Chondrocyte (in vitro differentiated cells): Measurements from ENCODE around the gene BRICD5. TPM values are rescaled to one million over a fixed set of nuclear protein-coding genes. Genes with fewer than 3 reads are reported as not detected.

Source experiments
- DNase-seq: peaks from one replicate; pipeline ENCODE4 v3.0.0; 2021; ENCODE audit warnings: mixed read lengths, low spot score
- H3K27ac Mint-ChIP-seq: one replicate; pipeline ENCODE4 v1.8.0; 2021; ENCODE audit warnings: mild to moderate bottlenecking, moderate library complexity, mixed read lengths; ENCODE audit not compliant: unreplicated experiment
- H3K27me3 Mint-ChIP-seq: 2 replicates; pipeline ENCODE4 v1.8.0; 2021; ENCODE audit warnings: low read depth, mixed read lengths
- H3K36me3 Mint-ChIP-seq: 2 replicates; pipeline ENCODE4 v1.8.0; 2021; ENCODE audit warnings: low read depth, mixed read lengths
- H3K4me1 Mint-ChIP-seq: 2 replicates; pipeline ENCODE4 v1.8.0; 2021; ENCODE audit warnings: low read depth, mild to moderate bottlenecking, mixed read lengths
- H3K4me3 Mint-ChIP-seq: one replicate; pipeline ENCODE4 v1.8.0; 2021; ENCODE audit warnings: mild to moderate bottlenecking, moderate library complexity, mixed read lengths; ENCODE audit not compliant: unreplicated experiment
- H3K9me3 Mint-ChIP-seq: 2 replicates; pipeline ENCODE4 v1.8.0; 2021; ENCODE audit warnings: low read depth, mixed read lengths
- total RNA-seq: library from RNA; stranded (reverse); gene quantifications from 3 replicates; pipeline ENCODE4 v1.2.1, GENCODE V29; 2021
- TF ChIP-seq, protein P1 (sequence below): fragments of 200-600 bp; sonication (generic); IDR thresholded peaks from 2 replicates; pipeline ENCODE4 v1.5.0; 2021; ENCODE audit warnings: antibody characterized with exemption, mild to moderate bottlenecking, moderate library complexity

Gene BRICD5
- total RNA-seq, 1 donor from 2014 or later = 5.4 TPM

DNA sequence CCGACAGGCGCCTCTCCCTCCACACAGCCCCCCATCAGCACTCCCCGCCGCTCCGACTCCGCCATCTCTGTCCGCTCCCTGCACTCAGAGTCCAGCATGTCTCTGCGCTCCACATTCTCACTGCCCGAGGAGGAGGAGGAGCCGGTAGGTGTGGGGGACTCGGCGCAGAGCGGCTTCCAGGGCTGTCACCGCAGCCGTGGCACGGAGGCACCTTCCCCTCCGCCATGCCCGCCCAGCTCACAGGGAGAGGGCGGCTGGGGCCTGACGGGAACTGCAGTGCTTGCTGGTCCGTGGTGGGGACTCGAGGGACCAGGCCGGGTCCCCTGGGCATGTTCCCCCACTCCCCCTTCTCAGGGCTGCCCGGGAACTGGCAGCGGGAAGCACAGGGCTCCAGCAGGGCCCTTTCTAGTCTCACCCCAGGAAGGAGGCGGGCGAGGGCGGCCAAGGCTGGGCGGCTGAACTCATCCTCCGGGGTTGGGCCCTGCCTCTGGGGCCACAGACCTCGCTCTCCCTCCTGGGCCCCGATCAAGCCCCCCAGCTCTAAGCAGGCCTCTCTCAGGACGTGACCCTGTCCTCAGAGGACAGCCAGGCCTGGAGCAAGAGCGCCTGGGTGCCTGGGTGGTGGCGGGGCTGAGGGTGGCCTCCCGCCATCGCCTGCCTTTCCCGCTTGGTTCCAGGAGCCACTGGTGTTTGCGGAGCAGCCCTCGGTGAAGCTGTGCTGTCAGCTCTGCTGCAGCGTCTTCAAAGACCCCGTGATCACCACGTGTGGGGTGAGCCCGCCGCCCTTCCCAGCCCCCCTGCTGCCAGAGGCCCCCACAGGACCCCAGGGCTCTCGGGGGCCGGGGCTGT is 39.9 kb downstream of the BRICD5 start:
- no peak overlapping the region for H3K4me3 Mint-ChIP-seq
- TF ChIP-seq, protein P1, sequence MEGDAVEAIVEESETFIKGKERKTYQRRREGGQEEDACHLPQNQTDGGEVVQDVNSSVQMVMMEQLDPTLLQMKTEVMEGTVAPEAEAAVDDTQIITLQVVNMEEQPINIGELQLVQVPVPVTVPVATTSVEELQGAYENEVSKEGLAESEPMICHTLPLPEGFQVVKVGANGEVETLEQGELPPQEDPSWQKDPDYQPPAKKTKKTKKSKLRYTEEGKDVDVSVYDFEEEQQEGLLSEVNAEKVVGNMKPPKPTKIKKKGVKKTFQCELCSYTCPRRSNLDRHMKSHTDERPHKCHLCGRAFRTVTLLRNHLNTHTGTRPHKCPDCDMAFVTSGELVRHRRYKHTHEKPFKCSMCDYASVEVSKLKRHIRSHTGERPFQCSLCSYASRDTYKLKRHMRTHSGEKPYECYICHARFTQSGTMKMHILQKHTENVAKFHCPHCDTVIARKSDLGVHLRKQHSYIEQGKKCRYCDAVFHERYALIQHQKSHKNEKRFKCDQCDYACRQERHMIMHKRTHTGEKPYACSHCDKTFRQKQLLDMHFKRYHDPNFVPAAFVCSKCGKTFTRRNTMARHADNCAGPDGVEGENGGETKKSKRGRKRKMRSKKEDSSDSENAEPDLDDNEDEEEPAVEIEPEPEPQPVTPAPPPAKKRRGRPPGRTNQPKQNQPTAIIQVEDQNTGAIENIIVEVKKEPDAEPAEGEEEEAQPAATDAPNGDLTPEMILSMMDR = no peak
- H3K27ac Mint-ChIP-seq = no peak overlapping the region

DNA sequence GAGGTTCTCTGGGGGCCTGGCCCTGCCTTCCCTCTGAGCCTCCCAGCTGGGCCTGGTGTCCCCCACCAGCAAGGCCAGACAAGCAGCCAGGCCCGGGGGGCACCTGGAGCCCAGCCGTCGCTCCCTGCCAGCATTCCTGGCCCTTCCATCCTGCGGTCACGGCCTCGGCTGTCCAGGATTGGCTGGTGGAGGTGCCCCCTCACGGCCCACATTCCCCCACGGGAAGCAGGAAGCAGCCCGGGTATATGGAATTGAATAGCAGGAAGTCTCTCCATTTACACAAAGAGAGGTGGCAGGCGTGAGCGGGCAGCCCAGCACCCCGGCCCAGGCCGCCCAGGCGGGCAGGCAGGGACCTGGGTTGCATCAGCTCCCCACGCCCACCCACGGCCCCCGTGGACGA is 40.6 kb downstream of the BRICD5 start:
- Mint-ChIP-seq H3K36me3 (peaks cover 14% of the 10 kb centered on the region), H3K27me3 (no peaks in the 10 kb centered on the region), H3K27ac (no peak overlapping the region), H3K9me3 (no peaks in the 10 kb centered on the region), H3K4me3 (no peak overlapping the region), H3K4me1 (no peaks in the 10 kb centered on the region)
- TF ChIP-seq, protein P1 = no peak
- DNase-seq = no peak

More for the DNA sequence above, 39.9 kb downstream of the BRICD5 start:
- DNase-seq = no peak
- H3K27me3 Mint-ChIP-seq = no peaks in the 10 kb centered on the region
- H3K36me3 Mint-ChIP-seq = peaks cover 15% of the 10 kb centered on the region
- H3K9me3 Mint-ChIP-seq = no peaks in the 10 kb centered on the region
- H3K4me1 Mint-ChIP-seq = no peaks in the 10 kb centered on the region

DNA sequence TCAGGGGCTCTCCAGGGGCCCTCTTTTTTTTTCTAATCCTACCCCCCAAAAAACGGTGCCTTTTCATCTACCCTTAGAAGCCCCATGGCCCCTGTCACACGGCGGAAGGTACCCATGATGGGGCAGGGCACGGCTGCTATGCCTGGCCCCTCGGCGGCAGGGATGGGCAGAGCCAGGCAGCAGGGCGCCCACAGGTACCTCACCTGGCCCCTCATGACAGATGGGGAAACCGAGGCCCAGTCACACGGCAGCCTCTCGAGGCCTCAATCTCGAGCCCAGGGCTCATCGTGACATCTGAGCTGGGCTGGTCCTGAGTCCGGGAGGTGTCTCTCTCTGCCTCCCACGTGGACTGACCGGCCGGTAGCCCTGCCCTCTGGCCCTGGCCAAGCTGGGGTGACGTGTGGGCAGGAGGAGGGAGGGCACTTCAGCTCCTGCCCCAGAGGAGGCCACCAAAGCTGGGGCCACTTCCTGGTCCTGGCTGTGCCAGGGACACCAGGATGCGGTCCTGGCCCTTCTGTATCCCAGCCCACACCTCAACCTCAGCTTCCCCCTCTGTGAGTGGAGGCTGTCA is 43.5 kb downstream of the BRICD5 start:
- no peaks in the 10 kb centered on the region for H3K27me3 Mint-ChIP-seq

DNA sequence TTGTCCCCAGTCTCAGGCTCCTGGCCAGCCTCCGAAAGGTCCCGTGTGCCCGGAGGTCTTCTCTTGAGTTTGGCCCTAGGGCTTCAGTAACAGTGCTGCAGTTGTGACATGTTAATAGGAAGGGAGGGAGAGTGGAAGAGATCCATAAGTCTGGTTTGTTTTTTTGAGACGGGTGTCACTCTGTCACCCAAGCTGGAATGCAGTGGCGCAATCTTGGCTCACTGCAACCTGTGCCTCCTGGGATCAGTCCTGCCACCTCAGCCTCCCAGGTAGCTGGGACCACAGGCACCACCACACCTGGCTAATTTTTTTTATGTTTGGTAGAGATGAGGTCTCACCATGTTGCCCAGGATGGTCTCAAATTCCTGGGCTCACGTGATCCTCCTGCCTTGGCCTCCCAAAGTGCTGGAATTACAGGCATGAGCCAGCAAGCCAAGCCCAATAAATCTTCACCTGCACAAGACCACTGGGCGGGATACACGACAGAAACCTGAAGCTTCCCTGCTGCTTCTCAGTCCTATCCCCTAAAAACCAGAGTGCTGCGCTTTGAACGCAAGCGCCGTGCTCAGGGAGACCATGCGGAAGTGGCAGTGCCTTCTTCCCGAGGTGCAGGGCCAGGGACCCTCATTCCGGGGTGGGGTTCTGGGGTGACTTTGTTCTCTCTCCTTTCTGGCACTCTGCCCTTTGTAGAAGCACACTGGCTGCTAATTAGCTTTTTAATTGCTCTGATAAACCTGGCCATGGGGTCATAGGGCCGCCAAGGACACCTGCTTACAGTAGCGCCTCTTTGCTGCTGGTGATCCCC is 44.2 kb downstream of the BRICD5 start:
- Mint-ChIP-seq H3K27me3 (no peaks in the 10 kb centered on the region), H3K36me3 (peaks cover 4% of the 10 kb centered on the region), H3K4me1 (peaks cover 3% of the 10 kb centered on the region), H3K4me3 (no peak overlapping the region), H3K27ac (no peak overlapping the region), H3K9me3 (no peaks in the 10 kb centered on the region)
- DNase-seq = no peak
- TF ChIP-seq, protein P1 = no peak

More for the DNA sequence above, 43.5 kb downstream of the BRICD5 start:
- TF ChIP-seq, protein P1 = no peak
- Mint-ChIP-seq H3K9me3 (no peaks in the 10 kb centered on the region), H3K36me3 (peaks cover 6% of the 10 kb centered on the region), H3K4me3 (no peak overlapping the region), H3K4me1 (no peaks in the 10 kb centered on the region), H3K27ac (no peak overlapping the region)
- DNase-seq = no peak

- no peak for DNase-seq
- H3K9me3 Mint-ChIP-seq = no peaks in the 10 kb centered on the region
- no peak overlapping the region for H3K27ac Mint-ChIP-seq
- H3K4me1 Mint-ChIP-seq = peaks cover 4% of the 10 kb centered on the region
- H3K36me3 Mint-ChIP-seq = peaks cover 4% of the 10 kb centered on the region
- no peak overlapping the region for H3K4me3 Mint-ChIP-seq
- H3K27me3 Mint-ChIP-seq = no peaks in the 10 kb centered on the region
- TF ChIP-seq, protein P1 = no peak
These were observed 44.8 kb downstream of the BRICD5 start for GRCh38 chr16:2165861-2166260.
